ENCODE results near the gene HLA-C.
"Not testable (repeated sequence)": the region's sequence is repeated elsewhere in the genome, so short reads cannot be mapped to it uniquely, and the experiment has no call there.

Gene HLA-C

DNA sequence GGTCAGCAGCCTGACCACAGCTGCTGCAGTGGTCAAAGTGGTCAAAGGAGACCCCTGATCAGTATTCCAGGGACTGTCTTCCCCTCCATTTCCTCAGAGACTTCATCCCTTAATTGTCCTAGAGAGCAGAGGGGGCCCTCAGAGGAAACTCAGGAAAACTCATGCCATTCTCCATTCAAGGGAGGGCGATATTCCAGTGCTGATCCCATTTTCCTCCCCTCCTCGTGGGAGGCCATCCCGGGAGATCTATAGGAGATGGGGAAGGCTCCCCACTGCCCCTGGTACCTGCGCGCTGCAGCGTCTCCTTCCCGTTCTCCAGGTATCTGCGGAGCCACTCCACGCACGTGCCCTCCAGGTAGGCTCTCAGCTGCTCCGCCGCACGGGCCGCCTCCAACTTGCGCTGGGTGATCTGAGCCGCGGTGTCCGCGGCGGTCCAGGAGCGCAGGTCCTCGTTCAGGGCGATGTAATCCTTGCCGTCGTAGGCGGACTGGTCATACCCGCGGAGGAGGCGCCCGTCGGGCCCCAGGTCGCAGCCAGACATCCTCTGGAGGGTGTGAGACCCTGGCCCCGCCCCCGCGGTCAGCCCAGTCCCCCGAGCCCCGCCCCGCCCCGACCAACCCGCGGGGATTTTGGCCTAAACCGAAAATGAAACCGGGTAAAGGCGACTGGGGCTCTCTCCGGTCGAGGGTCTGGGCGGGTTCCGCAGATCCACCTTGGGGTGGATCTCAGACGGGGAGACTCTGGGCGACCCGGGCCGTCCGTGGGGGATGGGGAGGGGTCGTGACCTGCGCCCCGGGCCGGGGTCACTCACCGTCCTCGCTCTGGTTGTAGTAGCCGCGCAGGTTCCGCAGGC, 878 bp downstream of the HLA-C start:
- DNase-seq (ENCODE audit: low read depth), result peak; percentile 27

DNA sequence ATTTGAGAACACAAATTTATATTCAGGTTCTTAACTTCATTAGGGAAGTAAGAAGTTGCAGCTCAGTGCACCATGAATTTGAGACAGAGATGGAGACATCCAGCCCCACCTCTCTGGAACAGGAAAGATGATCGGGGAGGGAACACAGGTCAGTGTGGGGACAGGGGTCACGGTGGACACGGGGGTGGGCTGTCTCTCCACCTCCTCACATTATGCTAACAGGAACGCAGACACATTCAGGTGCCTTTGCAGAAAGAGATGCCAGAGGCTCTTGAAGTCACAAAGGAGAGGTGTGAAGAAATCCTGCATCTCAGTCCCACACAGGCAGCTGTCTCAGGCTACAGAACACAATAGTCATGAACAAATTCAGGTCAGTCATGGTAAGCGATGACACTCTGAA, 3.1 kb downstream of the HLA-C start:
- no peak for DNase-seq (ENCODE audit: low read depth)

DNA sequence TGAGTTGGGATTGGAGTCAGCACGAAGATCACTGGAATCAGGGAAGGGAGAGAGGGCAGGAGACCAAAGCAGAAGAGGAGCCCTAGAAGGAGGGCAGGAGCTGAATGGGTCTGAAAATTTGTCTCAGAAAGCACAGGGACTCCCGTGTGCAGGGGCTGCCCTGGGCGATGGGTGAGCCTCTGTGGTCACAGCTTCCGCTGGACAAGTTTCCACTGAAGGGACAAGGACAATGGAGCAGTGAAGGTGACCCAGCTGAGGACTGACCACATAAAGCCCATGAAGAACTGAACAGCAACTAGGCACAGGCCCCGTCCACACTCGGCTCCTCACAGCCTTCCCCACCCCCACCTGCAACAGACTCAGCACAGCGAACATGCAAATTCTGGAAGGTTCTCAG, 3.5 kb downstream of the HLA-C start:
- no peak for DNase-seq (ENCODE audit: low read depth)

DNA sequence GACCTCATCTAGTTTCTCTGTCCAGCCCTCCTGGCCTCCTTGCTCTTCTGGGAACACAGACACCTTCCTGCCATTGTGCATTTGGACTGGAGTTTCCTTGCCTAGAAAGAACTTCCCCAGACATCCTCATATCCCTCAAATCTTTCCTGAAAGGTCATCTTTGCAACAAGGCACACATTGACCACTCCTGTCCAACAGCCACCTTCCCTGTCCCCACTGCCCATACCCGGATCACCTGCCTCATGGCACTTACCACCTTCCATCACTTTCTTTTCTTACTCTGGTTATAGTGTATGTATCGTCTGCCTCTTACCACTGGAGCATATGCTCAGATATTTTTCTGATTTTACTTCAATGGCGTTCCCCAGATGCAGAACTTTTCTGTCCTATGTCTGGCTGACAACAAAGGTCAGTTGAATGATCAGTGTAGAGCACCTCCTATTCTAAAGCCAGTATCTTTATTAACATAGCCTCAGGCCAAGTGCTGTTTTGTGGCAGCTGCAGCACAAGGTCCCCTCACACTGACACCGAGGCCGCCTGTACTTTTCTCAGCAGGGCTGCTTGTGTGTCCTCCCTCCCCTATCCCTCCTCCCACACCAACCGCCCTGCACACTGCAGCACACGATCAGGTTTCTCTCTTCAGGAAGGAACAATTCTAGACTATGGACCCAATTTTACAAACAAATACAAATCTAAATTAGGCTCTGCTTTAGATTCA, 4.1 kb downstream of the HLA-C start:
- no peak for DNase-seq (ENCODE audit: low read depth)

DNA sequence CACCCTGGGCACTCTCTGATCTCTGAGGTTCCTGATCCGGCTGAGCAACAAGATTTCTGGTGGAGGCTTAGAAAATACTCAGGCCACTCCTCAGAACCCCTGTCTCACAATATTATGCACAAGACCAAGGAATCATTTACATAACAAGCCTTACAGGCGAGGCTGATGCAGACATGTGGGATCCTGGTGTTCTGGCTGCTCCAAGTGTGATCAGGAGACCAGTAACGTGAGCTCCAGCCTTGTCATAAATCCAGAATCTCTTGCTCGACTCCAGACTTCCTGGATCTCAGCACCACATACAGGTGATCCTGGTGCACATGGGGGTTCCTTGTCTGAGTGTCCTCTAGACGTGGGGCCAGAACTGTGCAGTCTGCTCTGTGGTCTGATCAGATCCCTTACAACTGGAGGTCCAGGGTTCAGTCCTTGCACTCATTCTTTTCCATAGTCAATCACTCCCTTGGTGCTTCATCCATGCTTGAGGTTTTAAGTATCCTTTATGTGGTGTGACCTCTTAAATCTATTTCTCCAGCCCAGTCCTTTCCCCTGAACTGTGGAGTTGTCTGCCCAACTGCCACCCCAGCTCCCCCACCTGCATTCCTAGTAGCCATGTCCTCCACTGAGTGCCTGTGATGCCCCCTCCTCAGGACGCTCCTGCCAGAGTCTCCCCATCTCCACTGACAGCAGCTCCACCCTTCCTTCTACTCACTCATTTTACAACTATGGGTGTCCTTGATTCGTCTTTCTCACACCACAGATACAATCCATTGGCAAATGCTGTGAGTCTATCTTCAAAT, 5.1 kb downstream of the HLA-C start:
- DNase-seq (ENCODE audit: low read depth), result no peak

DNA sequence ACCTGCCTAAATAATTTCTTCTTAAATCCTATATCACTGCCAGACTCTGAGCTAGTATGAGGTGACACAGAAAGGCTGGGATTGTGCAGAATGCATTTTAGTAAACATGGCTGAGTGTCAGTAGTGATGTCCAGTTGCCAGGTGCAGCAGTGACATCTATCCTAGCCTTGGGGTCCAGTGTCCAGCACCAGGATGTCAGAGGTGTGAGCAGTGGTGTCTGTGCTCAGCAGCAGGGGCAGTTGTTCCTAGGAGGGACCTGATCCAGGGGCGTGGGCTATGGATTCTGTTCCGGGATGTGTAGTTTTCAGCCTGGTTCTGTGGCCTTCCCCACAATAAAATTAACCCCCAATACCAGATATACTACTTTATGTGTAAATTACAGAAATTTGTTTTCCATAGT, 6.0 kb downstream of the HLA-C start:
- no peak for DNase-seq (ENCODE audit: low read depth)

DNA sequence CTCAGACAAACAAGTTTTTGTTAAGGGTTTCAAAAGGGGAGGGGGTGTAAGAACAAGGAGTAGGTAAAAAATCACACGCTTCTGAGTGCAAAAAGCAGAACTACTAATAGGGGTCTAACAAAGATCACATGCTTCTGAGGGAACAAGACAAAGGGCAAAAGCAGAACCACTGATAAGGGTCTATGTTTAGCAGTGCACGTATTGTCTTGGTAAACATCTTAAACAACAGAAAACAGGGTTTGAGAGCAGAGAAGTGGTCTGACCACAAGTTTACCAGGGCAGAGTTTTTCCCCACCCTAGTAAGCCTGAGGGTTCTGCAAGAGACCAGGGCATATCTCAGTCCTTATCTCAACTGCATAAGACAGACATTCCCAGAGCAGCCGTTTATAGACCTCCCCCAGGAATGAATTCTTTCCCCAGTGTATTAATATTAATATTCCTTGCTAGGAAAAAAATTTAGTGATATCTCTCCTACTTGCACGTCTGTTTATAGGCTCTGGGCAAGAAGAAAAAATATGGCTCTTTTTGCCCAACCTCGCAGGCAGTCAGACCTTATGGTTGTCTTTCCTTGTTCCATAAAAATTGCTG, 8.5 kb downstream of the HLA-C start:
- DNase-seq (ENCODE audit: low read depth), result not testable (repeated sequence)

DNA sequence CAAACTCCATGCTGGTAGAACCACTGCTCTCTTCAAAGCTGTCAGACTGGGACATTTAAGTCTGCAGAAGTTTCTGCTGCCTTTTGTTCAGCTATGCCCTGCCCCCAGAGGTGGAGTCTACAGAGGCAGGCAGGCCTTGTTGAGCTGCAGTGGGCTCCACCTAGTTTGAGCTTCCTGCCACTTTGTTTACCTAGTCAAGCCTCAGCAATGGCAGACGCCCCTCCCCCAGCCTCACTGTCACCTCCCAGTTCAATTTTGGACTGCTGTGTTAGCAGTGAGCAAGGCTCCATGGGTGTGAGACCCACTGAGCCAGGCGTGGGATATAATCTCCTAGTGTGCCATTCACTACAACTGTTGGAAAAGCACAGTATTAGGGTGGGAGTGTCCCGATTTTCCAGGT, 11.9 kb downstream of the HLA-C start:
- DNase-seq (ENCODE audit: low read depth), result peak; percentile 41

DNA sequence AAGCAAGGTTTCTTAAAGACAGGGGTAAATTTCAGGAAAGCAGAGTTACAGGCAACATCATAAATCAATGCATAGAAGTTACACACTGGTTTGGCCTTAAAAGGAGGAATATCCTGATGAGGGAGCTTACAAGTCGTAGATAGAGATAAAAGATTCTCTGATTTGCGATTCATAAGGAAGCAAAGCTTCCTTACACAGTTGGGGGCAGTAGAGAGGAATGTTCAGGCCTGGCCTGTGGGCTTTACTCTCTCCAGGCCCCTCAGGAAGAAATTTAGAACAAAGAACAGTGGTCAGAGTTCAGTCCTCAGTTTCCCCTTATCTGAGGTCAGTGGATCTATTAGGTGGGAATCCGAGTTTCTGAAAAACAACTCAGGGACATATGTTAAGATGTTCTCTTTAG, 19.3 kb downstream of the HLA-C start:
- DNase-seq (ENCODE audit: low read depth), result no peak

DNA sequence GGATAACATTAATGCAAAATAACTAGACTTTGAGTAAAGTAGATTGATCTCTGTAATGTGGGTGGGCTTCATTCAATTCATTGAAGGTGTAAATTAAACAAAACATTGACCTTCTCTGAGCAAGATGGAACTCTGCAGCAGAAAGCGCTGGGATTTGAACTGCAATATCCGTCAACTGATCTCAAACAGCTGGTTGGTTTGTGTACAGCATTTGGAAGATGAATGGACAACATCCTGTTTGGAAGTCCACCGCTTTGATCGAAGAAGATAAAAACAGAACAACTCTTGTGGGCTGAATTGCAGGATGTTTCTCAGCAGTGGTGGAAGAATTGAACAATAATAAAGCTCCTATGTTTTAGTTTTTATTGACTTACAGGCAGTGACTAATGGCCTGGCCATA, 20.6 kb downstream of the HLA-C start:
- DNase-seq (ENCODE audit: low read depth), result no peak

DNA sequence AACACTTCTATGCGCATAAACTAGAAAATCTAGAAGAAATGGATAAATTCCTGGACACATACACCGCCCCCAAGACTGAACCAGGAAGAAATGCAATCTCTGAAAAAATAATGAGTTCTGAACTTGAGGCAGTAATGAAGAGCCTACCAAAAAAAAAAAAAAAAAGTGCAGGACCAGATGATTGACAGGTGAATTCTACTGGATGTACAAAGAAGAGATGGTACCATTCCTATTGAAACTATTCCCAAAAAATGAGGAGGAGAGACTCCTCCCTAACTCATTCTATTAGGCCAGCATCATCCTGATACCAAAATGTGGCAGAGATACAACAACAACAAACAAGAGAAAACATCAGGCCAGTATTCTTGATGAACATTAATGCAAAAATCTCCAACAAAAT, 22.7 kb downstream of the HLA-C start:
- DNase-seq (ENCODE audit: low read depth), result no peak

DNA sequence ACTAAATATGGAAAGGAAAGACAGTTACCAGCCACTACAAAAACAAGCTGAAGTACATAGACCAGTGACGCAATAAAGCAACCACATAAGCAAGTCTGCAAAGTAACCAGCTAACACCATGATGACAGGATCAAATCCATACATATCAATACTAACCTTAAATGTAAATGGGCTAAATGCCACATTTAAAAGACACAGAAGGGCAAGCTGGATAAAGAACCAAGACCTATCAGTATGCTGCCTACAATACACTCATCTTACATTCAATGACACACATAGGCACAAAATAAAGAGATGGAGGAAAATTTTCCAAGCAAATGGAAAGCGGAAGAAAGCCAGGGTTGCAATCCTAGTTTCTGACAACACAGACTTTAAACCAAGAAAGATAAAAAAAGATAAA, 24.1 kb downstream of the HLA-C start:
- no peak for DNase-seq (ENCODE audit: low read depth)

DNA sequence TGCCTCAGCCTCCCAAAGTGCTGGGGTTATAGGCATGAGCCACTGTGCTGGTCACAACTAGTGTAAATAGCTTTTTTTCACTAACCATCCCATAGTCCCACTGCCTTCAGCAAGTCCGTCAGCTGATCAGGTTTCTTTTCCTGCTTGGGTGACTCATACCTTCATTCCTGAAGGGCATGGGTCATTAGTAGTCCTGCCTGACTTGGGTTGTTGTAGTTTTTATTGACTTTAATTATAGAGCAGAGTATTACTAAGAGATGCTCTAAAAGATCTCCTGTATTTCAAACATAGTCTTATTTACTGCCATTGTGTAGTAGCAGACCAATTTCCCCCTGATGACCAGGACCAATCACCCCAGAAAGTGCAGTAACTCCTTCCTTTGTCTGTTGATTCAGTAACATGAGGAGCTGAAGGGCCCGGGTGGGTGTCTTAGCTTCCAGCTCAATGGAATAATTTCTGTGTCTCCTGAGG, 25.8 kb downstream of the HLA-C start:
- DNase-seq (ENCODE audit: low read depth), result no peak

DNA sequence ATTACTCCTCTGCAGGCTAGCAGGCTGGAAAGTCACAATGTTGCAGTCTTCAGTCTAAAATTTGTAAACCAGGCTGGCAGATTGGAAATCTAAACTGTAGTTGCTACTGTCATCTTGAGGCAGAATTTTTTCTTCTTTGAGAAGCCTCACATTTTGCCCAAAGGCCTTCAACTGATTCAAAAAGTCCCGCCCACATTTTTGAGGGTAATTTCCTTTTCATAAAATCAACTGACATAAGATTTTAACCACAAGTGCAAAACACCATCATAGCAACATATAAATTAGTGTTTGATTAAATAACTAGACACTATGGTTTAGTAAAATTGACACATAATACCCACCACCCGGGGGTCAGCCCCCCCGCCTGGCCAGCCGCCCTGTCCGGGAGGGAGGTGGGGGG, 28.4 kb downstream of the HLA-C start:
- DNase-seq (ENCODE audit: low read depth), result no peak

DNA sequence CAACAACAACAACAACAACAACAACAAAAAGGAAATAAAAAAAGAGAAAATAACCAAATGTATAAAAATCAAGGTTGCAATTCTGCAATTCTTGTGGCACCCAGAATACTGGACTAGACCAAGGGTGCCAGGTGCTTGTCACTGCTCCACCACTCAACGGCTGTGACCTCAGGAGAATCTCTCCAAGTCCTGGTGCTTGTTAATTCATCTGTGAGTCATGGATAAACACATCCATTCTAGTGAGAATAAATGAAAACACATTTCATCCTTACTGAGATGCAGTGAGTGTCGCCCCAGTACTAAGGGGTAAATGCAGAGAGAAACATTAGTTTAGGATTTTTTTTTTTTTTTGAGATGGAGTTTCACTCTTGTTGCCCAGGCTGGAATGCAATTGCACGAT, 32.0 kb downstream of the HLA-C start:
- DNase-seq (ENCODE audit: low read depth), result no peak

DNA sequence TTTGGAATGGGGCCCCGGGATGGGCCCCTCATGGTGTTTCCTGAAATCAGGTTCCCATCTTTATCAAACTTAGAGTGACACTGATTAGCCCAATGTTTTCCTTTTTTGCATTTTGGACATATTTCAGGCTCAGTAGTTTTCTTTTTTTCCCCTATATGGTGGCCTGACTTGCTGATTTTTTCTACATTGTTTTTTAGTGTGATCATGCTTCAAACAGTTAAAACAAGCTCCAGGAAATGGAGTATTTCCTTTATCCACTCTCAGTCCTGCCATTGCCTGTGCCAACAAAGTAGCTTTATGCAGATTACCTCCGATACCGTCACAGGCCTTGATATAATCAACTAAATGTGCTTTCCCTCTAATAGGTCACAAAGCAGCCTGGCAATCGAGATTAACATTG, 37.8 kb downstream of the HLA-C start:
- DNase-seq (ENCODE audit: low read depth), result not testable (repeated sequence)

DNA sequence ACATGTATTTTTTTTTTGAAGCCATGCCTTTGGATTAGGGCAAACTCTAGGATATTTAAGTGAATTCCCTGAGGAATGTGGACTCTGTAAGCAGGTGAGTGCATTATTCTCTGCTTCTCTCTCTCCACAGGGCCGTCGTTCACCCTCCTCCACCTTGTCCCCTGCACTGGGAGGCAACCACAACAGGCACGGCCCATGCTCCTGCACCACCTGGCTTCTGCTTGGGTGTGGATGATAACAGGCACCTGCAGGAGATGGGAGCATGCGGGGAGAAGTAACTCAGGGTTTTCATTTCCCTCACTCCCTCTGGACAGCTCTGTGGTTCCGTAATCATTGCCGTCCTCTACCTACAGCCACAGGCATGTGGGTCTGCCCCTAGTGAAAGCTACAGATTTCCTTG, 43.4 kb downstream of the HLA-C start:
- DNase-seq (ENCODE audit: low read depth), result no peak

DNA sequence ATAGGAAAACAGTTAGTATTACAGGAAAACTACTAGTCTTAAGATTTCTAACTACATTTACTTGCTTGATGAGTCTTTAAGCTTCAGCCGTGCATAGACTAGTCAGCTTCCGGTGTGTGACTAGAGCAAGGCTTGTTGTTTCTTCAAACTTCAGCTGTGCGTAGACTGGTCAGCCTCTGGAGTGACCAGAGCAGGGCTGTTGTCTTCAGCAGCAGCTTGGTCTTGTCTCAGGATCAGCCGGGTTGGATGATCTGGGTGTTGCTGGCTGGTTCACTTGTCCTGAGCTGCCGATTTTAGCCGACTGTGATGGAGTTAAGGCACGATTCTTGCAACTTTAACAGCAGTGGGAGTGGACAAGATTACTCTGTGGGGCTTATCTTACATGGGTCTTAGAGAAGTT, 44.7 kb downstream of the HLA-C start:
- DNase-seq (ENCODE audit: low read depth), result no peak

DNA sequence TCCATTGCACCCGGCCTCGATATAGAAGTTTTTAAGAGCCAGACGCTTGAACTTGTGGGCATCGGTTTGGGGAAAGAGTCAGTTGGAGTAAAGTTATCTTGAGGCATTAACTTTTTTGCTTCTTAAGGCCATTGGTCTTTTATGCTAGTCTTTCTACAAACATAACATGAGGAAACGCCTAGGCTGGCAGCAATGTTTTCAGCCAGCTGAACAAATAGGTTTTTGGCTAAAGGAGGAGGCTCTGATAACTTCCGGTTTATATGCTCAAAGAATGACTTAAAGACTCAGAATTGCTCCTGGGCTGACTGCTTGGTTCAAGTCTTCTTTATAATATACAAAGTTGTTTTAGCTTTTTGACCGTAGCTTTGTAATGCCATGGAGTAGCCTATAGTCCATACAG, 46.2 kb downstream of the HLA-C start:
- DNase-seq (ENCODE audit: low read depth), result no peak

DNA sequence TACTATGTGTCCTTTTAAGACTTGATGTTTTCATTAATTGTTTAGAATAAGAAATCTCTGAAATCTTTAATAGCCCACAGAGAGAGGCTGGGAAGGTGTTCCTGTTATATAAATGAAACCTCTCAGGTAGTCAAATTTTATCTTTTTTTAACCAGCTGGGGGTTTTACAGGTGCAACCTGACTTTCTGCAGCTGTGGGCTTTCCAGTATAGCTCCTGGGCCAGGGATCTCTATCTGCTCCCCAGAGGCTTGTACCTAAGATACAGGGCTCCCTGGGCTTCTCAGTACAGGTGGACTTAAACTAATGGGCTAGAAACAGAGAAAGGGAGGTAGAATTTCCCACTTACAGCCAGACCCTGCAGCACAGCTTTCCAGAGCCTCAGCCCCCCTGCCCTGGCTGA, 49.4 kb downstream of the HLA-C start:
- no peak for DNase-seq (ENCODE audit: low read depth)

Measured in activated T-helper 1 cell treated with Interleukin-2 at 50 U/mL for 16 hours (primary cell).